Prostate gland (tissue), 2 donors: ENCODE data around the gene AGBL4.

ENCODE experiments used
- POLR2A ChIP-seq: fragments of 450-650 bp; IDR thresholded peaks from one replicate; pipeline ENCODE4 v1.6.1; 2016; ENCODE audit warnings: antibody characterized with exemption, mild to moderate bottlenecking
- POLR2AphosphoS5 ChIP-seq: sonication (generic); formaldehyde crosslinking; IDR thresholded peaks from one replicate; pipeline ENCODE4 v1.6.1; 2017; ENCODE audit warnings: antibody characterized with exemption
- TF ChIP-seq, protein P1 (sequence below), 4 experiments: fragments of 200-600 bp in 2 of 4; fragments of 450-650 bp in 2 of 4; sonication (generic) in 2 of 4; IDR thresholded peaks; 1 replicate in 3 of 4; 2 replicates in 1 of 4; pipeline ENCODE4 v1.5.1; 2016 to 2019; ENCODE audit warnings: antibody characterized with exemption in 4 of 4, mild to moderate bottlenecking in 2 of 4, moderate library complexity in 2 of 4

DNA sequence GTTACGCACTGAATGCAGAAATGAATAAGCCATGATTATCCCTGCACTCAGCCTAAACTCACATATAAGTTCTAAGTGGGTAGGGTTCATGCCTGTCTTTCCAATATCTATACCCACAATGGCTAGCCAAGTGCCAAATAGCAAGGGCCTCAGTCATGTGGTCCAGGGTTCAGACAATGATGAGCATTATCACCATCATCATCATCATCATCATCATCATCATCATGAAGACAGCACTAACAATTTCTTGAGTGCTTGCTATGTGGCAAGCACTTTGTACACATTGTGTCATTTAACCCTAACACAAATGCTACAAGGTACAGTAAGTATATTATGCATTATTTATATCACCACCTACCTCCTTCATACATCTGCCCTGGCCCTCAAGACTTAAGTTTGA lies 500.0 kb downstream of the AGBL4 start:
- TF ChIP-seq, protein P1, sequence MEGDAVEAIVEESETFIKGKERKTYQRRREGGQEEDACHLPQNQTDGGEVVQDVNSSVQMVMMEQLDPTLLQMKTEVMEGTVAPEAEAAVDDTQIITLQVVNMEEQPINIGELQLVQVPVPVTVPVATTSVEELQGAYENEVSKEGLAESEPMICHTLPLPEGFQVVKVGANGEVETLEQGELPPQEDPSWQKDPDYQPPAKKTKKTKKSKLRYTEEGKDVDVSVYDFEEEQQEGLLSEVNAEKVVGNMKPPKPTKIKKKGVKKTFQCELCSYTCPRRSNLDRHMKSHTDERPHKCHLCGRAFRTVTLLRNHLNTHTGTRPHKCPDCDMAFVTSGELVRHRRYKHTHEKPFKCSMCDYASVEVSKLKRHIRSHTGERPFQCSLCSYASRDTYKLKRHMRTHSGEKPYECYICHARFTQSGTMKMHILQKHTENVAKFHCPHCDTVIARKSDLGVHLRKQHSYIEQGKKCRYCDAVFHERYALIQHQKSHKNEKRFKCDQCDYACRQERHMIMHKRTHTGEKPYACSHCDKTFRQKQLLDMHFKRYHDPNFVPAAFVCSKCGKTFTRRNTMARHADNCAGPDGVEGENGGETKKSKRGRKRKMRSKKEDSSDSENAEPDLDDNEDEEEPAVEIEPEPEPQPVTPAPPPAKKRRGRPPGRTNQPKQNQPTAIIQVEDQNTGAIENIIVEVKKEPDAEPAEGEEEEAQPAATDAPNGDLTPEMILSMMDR (IDR thresholded peaks at IDR 0.05), result no peak
- no peak for TF ChIP-seq POLR2AphosphoS5
- TF ChIP-seq POLR2A, result no peak
